Measurements from ENCODE around the gene OTOF. TPM values are rescaled to one million over a fixed set of nuclear protein-coding genes. Genes with fewer than 3 reads are reported as not detected.

OTOF gene
- total RNA-seq, 1 experiment from 2014 or later = 0.10 TPM

GRCh38 chr2:26504002-26504401 lies 26.1 kb upstream of the OTOF start:
- H3K4me1 ChIP-seq (ENCODE audit: control insufficient read depth in 1 of 2, insufficient read depth in 2 of 2, low read length in 2 of 2) = peaks cover 3 to 15% of the 10 kb centered on the region in 2 experiments; a peak in 3 of 4 replicates
- no peaks in the 10 kb centered on the region for H3K9me3 ChIP-seq (ENCODE audit: control insufficient read depth in 1 of 2, insufficient read depth in 1 of 2, low read depth in 1 of 2, low read length in 2 of 2)
- no peaks in the 10 kb centered on the region for H3K9me2 ChIP-seq (ENCODE audit: insufficient read depth)
- ATAC-seq (no peak), DNase-seq (ENCODE audit: low read depth, low spot score) (no peak)
- no peaks in the 10 kb centered on the region for H3K79me2 ChIP-seq (ENCODE audit: insufficient read depth, low read length)
- peak overlapping the region; percentile 53 for H2AFZ ChIP-seq (ENCODE audit: low read depth, low read length, poor library complexity, severe bottlenecking)
- ChIA-PET CTCF (interaction anchor here (0.6 to 3.2 kb wide), 5 partner anchors 12 to 153 kb away, joined by 3 to 14 read pairs (median 4); no protein-coding TSS in a partner anchor), RAD21 (ENCODE audit: low non-redundant PET in 1 of 2, low total read pairs in 2 of 2, uncharacterized antibody in 2 of 2, unreplicated experiment in 2 of 2) (interaction anchor here in 1 of 2 experiments (1.5 kb wide), 1 partner anchor 74 kb away, joined by 3 read pairs; no protein-coding TSS in a partner anchor), POLR2A (no interaction called here)
- intact Hi-C loops (cut with micrococcal nuclease) = no loop called here
- TSS peak; percentile 85 for BruUV-seq (replicated peaks)
- H3K4me2 ChIP-seq (ENCODE audit: low read length) = peak overlapping the region; percentile 87
- H3K9ac ChIP-seq (ENCODE audit: low read length) = peak overlapping the region; percentile 61
- H3K4me3 ChIP-seq (replicated peaks in 1 of 2; ENCODE audit: low read depth in 1 of 2, low read length in 2 of 2) = peak overlapping the region; percentile 41 to 60
- H3K27me3 ChIP-seq (ENCODE audit: insufficient read depth, low read length) = no peaks in the 10 kb centered on the region; the same call in 1 of the 2 replicates
- H4K20me1 ChIP-seq (ENCODE audit: insufficient read depth) = no peaks in the 10 kb centered on the region
- no peaks in the 10 kb centered on the region for H3K36me3 ChIP-seq (ENCODE audit: control insufficient read depth in 1 of 2, insufficient read depth in 2 of 2, low read length in 2 of 2)
- TF ChIP-seq JUND (IDR thresholded peaks at IDR 0.05) = no peak
- TF ChIP-seq ZNF274 (IDR thresholded peaks at IDR 0.05; ENCODE audit: low read depth, low read length) = no peak
- no peak for TF ChIP-seq CEBPB (IDR thresholded peaks at IDR 0.05; ENCODE audit: low read depth)
- no peak for TF ChIP-seq SIN3A (IDR thresholded peaks at IDR 0.05; ENCODE audit: low read depth)
- TF ChIP-seq SP1 (IDR thresholded peaks at IDR 0.05; ENCODE audit: low read depth) = no peak
- no peak for TF ChIP-seq ZBTB33 (IDR thresholded peaks at IDR 0.05; ENCODE audit: extremely low read depth, insufficient replicate concordance, low read length)
- TF ChIP-seq TCF7L2 (IDR thresholded peaks at IDR 0.05; ENCODE audit: borderline replicate concordance, extremely low read depth, insufficient read depth, insufficient read length) = no peak
- TF ChIP-seq REST (IDR thresholded peaks at IDR 0.05; ENCODE audit: low read depth) = no peak
- TF ChIP-seq FOSL1 (IDR thresholded peaks at IDR 0.05; ENCODE audit: low read depth) = no peak
- no peak for TF ChIP-seq ATF3 (IDR thresholded peaks at IDR 0.05)
- no peak for TF ChIP-seq ELF1 (IDR thresholded peaks at IDR 0.05; ENCODE audit: borderline replicate concordance, low read depth)
- TF ChIP-seq YY1 (IDR thresholded peaks at IDR 0.05; ENCODE audit: extremely low read depth, insufficient replicate concordance, low read depth, low read length) = no peak
- TF ChIP-seq CTCF (IDR thresholded peaks at IDR 0.05 in 2 of 3, conservative IDR thresholded peaks at IDR 0.05 in 1 of 3; ENCODE audit: borderline replicate concordance in 1 of 3, insufficient read depth in 1 of 3, low read depth in 2 of 3, low read length in 2 of 3) = no peak
- no peak overlapping the region for H3K27ac ChIP-seq (ENCODE audit: low read depth, low read length)

Measured in HCT116 (cell line).